T-helper 17 cell (primary cell): Measurements from ENCODE around the gene COPS7B. TPM values are rescaled to one million over a fixed set of nuclear protein-coding genes. Genes with fewer than 3 reads are reported as not detected.
"Not testable (repeated sequence)": the region's sequence is repeated elsewhere in the genome, so short reads cannot be mapped to it uniquely, and the experiment has no call there.

ENCODE experiments used
- ATAC-seq: fragments of 150-1000 bp; cut with Tn5 transposase; 2 replicates; pipeline ENCODE4 v1.10.0; 2021; ENCODE audit warnings: mild to moderate bottlenecking, moderate library complexity
- DNase-seq, 3 donors: peaks; one replicate each; pipeline versions ENCODE4 v3.0.0 to v3.0.0-alpha.2; 2020 to 2021
- H3K9me3 ChIP-seq: one replicate; pipeline ENCODE4 v1.7.0; 2013; ENCODE audit warnings: low read length, mild to moderate bottlenecking; ENCODE audit not compliant: control insufficient read depth, poor library complexity, severe bottlenecking
- H3K27ac Mint-ChIP-seq: one replicate; pipeline ENCODE4 v1.8.0; 2022; ENCODE audit warnings: mild to moderate bottlenecking, moderate library complexity, mixed read lengths
- H3K27me3 Mint-ChIP-seq: one replicate; pipeline ENCODE4 v1.8.0; 2022; ENCODE audit warnings: mixed read lengths
- H3K36me3 Mint-ChIP-seq: one replicate; pipeline ENCODE4 v1.8.0; 2022; ENCODE audit warnings: low read depth, mixed read lengths
- H3K4me1 Mint-ChIP-seq: one replicate; pipeline ENCODE4 v1.8.0; 2022; ENCODE audit warnings: mild to moderate bottlenecking, mixed read lengths
- H3K4me3 Mint-ChIP-seq: one replicate; pipeline ENCODE4 v1.8.0; 2022; ENCODE audit warnings: mild to moderate bottlenecking, moderate library complexity, mixed read lengths
- total RNA-seq, 4 donors: library from RNA in 2 of 4; stranded (reverse) in 2 of 4; gene quantifications; one replicate each; pipeline ENCODE4 v1.2.3 and lab custom pipeline; 2022 to 2026

The COPS7B gene
- 10 to 100 TPM; 38.9 to 46.4 TPM for total RNA-seq
- 21.3 to 31.9 reads per million in 2 donors for total RNA-seq (lab: John Stamatoyannopoulos, UW)

GRCh38 chr2:231786177-231786916 is at the start of gene COPS7B:
TSS of gene COPS7B (plus strand) at chr2:231786445. CDS start at chr2:231788571, 2,126 bp downstream.
- Mint-ChIP-seq H3K36me3 (peaks cover 2% of the 10 kb centered on the region), H3K27me3 (no peaks in the 10 kb centered on the region), H3K4me1 (peaks cover 50% of the 10 kb centered on the region), H3K27ac (peak within 1 kb of the TSS; percentile 92), H3K4me3 (peak within 1 kb of the TSS; percentile 97)
- ATAC-seq, result peak; percentile 68
- DNase-seq, result peak; percentile 69 to 72 (median 71)
- no peaks in the 10 kb centered on the region for H3K9me3 ChIP-seq

- H3K27ac Mint-ChIP-seq, result no peak overlapping the region
- peaks cover 4% of the 10 kb centered on the region for H3K4me1 Mint-ChIP-seq
- H3K4me3 Mint-ChIP-seq, result no peak overlapping the region
- DNase-seq (no peak), ATAC-seq (no peak)
- no peaks in the 10 kb centered on the region for H3K27me3 Mint-ChIP-seq
- peaks cover 7% of the 10 kb centered on the region for H3K36me3 Mint-ChIP-seq
- no peaks in the 10 kb centered on the region for H3K9me3 ChIP-seq
Measured at GRCh38 chr2:231737761-231738160, 48.5 kb upstream of the COPS7B start.

- no peaks in the 10 kb centered on the region for H3K9me3 ChIP-seq
- Mint-ChIP-seq H3K4me1 (peaks cover 9% of the 10 kb centered on the region), H3K27ac (no peak overlapping the region), H3K4me3 (no peak overlapping the region), H3K36me3 (peaks cover 3% of the 10 kb centered on the region), H3K27me3 (no peaks in the 10 kb centered on the region)
- ATAC-seq (no peak), DNase-seq (no peak)
Measured at GRCh38 chr2:231743376-231744116, 42.7 kb upstream of the COPS7B start.

GRCh38 chr2:231745303-231746038 is 40.8 kb upstream of the COPS7B start:
- Mint-ChIP-seq H3K4me3 (no peak overlapping the region), H3K4me1 (peaks cover 9% of the 10 kb centered on the region)

GRCh38 chr2:231748153-231748896 is 37.9 kb upstream of the COPS7B start:
- not testable (repeated sequence) for H3K4me1 Mint-ChIP-seq, H3K36me3 Mint-ChIP-seq, H3K27ac Mint-ChIP-seq, DNase-seq, ATAC-seq, H3K9me3 ChIP-seq, H3K27me3 Mint-ChIP-seq, H3K4me3 Mint-ChIP-seq

More at GRCh38 chr2:231745303-231746038, 40.8 kb upstream of the COPS7B start:
- peak overlapping the region; percentile 51 for H3K27ac Mint-ChIP-seq
- ATAC-seq (no peak), DNase-seq (no peak)
- no peaks in the 10 kb centered on the region for H3K27me3 Mint-ChIP-seq
- no peaks in the 10 kb centered on the region for H3K9me3 ChIP-seq
- H3K36me3 Mint-ChIP-seq, result no peaks in the 10 kb centered on the region

GRCh38 chr2:231749016-231749415 is 37.2 kb upstream of the COPS7B start:
- not testable (repeated sequence) for H3K4me3 Mint-ChIP-seq, ATAC-seq, H3K9me3 ChIP-seq, H3K36me3 Mint-ChIP-seq, H3K27ac Mint-ChIP-seq, H3K4me1 Mint-ChIP-seq, H3K27me3 Mint-ChIP-seq, DNase-seq

- Mint-ChIP-seq H3K36me3 (no peaks in the 10 kb centered on the region), H3K4me1 (peaks cover 7% of the 10 kb centered on the region), H3K4me3 (no peak overlapping the region), H3K27me3 (no peaks in the 10 kb centered on the region), H3K27ac (no peak overlapping the region)
- ATAC-seq (no peak), DNase-seq (no peak)
- H3K9me3 ChIP-seq, result no peaks in the 10 kb centered on the region
Measured at GRCh38 chr2:231751042-231751815, 35.0 kb upstream of the COPS7B start.

- DNase-seq (no peak), ATAC-seq (no peak)
- Mint-ChIP-seq H3K27ac (no peak overlapping the region), H3K4me1 (peaks cover 4% of the 10 kb centered on the region), H3K4me3 (no peak overlapping the region), H3K27me3 (no peaks in the 10 kb centered on the region), H3K36me3 (no peaks in the 10 kb centered on the region)
- no peaks in the 10 kb centered on the region for H3K9me3 ChIP-seq
Measured at GRCh38 chr2:231752061-231752460, 34.2 kb upstream of the COPS7B start.

- ATAC-seq (no peak), DNase-seq (no peak)
- Mint-ChIP-seq H3K4me1 (peaks cover 9% of the 10 kb centered on the region), H3K36me3 (no peaks in the 10 kb centered on the region), H3K27ac (no peak overlapping the region), H3K27me3 (no peaks in the 10 kb centered on the region), H3K4me3 (no peak overlapping the region)
- H3K9me3 ChIP-seq, result no peaks in the 10 kb centered on the region
Measured at GRCh38 chr2:231761735-231762134, 24.5 kb upstream of the COPS7B start.

GRCh38 chr2:231764124-231764523 is 22.1 kb upstream of the COPS7B start:
- no peaks in the 10 kb centered on the region for H3K36me3 Mint-ChIP-seq
- ATAC-seq (no peak), DNase-seq (no peak)
- H3K27me3 Mint-ChIP-seq, result no peaks in the 10 kb centered on the region
- H3K4me1 Mint-ChIP-seq, result peaks cover 9% of the 10 kb centered on the region
- H3K27ac Mint-ChIP-seq, result no peak overlapping the region
- H3K4me3 Mint-ChIP-seq, result no peak overlapping the region
- no peaks in the 10 kb centered on the region for H3K9me3 ChIP-seq

GRCh38 chr2:231764760-231765159 is 21.5 kb upstream of the COPS7B start:
- Mint-ChIP-seq H3K4me1 (peaks cover 9% of the 10 kb centered on the region), H3K4me3 (no peak overlapping the region), H3K27ac (no peak overlapping the region), H3K27me3 (no peaks in the 10 kb centered on the region), H3K36me3 (no peaks in the 10 kb centered on the region)
- no peaks in the 10 kb centered on the region for H3K9me3 ChIP-seq
- ATAC-seq (no peak), DNase-seq (no peak)

GRCh38 chr2:231765496-231765929 is 20.7 kb upstream of the COPS7B start:
- H3K4me1 Mint-ChIP-seq, result peaks cover 9% of the 10 kb centered on the region
- H3K36me3 Mint-ChIP-seq, result no peaks in the 10 kb centered on the region
- DNase-seq (no peak), ATAC-seq (no peak)
- no peak overlapping the region for H3K27ac Mint-ChIP-seq
- H3K27me3 Mint-ChIP-seq, result no peaks in the 10 kb centered on the region
- no peak overlapping the region for H3K4me3 Mint-ChIP-seq
- no peaks in the 10 kb centered on the region for H3K9me3 ChIP-seq
